ENCODE results near the gene PGM2.

PGM2 gene

GRCh38 chr4:37830640-37831039 lies 4.2 kb downstream of the PGM2 start:
- no peaks in the 10 kb centered on the region for H3K27me3 ChIP-seq (replicated peaks; ENCODE audit: control insufficient read depth, insufficient read depth, low read length)
- DNase-seq (ENCODE audit: extremely low read depth, insufficient read length): no peak
- peaks cover 5% of the 10 kb centered on the region for H3K36me3 ChIP-seq (ENCODE audit: control insufficient read depth, insufficient read depth, low read length)
- TF ChIP-seq, protein P1, sequence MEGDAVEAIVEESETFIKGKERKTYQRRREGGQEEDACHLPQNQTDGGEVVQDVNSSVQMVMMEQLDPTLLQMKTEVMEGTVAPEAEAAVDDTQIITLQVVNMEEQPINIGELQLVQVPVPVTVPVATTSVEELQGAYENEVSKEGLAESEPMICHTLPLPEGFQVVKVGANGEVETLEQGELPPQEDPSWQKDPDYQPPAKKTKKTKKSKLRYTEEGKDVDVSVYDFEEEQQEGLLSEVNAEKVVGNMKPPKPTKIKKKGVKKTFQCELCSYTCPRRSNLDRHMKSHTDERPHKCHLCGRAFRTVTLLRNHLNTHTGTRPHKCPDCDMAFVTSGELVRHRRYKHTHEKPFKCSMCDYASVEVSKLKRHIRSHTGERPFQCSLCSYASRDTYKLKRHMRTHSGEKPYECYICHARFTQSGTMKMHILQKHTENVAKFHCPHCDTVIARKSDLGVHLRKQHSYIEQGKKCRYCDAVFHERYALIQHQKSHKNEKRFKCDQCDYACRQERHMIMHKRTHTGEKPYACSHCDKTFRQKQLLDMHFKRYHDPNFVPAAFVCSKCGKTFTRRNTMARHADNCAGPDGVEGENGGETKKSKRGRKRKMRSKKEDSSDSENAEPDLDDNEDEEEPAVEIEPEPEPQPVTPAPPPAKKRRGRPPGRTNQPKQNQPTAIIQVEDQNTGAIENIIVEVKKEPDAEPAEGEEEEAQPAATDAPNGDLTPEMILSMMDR (IDR thresholded peaks at IDR 0.05; ENCODE audit: insufficient read depth, low read length, poor library complexity, severe bottlenecking): no peak
- no peak overlapping the region for H3K4me3 ChIP-seq (replicated peaks; ENCODE audit: low read depth, low read length)

DNA sequence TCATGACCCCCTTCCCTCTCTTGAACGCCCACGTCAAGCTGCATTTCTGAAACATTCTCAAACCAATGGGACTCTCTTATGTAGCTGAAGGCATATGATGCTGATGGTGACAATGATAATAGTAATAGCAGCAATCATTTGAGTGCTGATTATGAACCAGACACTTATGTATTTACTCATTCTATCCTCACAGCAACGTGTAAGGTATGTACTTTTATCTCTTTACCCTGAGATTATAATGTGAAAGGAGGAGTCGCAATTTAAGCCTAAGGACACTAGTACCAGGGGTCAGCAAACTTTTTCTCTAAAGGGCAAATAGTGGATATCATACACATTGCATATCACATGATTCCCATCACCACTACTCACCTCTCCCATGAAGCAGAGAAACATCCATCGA lies 8.5 kb downstream of the PGM2 start:
- Histone ChIP-seq H3K36me3 (ENCODE audit: control insufficient read depth, insufficient read depth, low read length) (peaks cover 8% of the 10 kb centered on the region), H3K4me3 (replicated peaks; ENCODE audit: low read depth, low read length) (no peak overlapping the region), H3K27me3 (replicated peaks; ENCODE audit: control insufficient read depth, insufficient read depth, low read length) (no peaks in the 10 kb centered on the region)
- DNase-seq (ENCODE audit: extremely low read depth, insufficient read length): no peak
- TF ChIP-seq, protein P1 (IDR thresholded peaks at IDR 0.05; ENCODE audit: insufficient read depth, low read length, poor library complexity, severe bottlenecking): no peak

GRCh38 chr4:37835806-37836205 lies 9.3 kb downstream of the PGM2 start:
- Histone ChIP-seq H3K36me3 (ENCODE audit: control insufficient read depth, insufficient read depth, low read length) (peaks cover 6% of the 10 kb centered on the region), H3K27me3 (replicated peaks; ENCODE audit: control insufficient read depth, insufficient read depth, low read length) (no peaks in the 10 kb centered on the region), H3K4me3 (replicated peaks; ENCODE audit: low read depth, low read length) (no peak overlapping the region)
- TF ChIP-seq, protein P1 (IDR thresholded peaks at IDR 0.05; ENCODE audit: insufficient read depth, low read length, poor library complexity, severe bottlenecking): no peak
- no peak for DNase-seq (ENCODE audit: extremely low read depth, insufficient read length)

GRCh38 chr4:37836274-37836673 lies 9.8 kb downstream of the PGM2 start:
- H3K4me3 ChIP-seq (replicated peaks; ENCODE audit: low read depth, low read length): no peak overlapping the region
- TF ChIP-seq, protein P1 (IDR thresholded peaks at IDR 0.05; ENCODE audit: insufficient read depth, low read length, poor library complexity, severe bottlenecking): no peak
- no peak for DNase-seq (ENCODE audit: extremely low read depth, insufficient read length)
- peaks cover 9% of the 10 kb centered on the region for H3K36me3 ChIP-seq (ENCODE audit: control insufficient read depth, insufficient read depth, low read length)
- no peaks in the 10 kb centered on the region for H3K27me3 ChIP-seq (replicated peaks; ENCODE audit: control insufficient read depth, insufficient read depth, low read length)

- no peak for DNase-seq (ENCODE audit: extremely low read depth, insufficient read length)
- no peak overlapping the region for H3K4me3 ChIP-seq (replicated peaks; ENCODE audit: low read depth, low read length)
- TF ChIP-seq, protein P1 (IDR thresholded peaks at IDR 0.05; ENCODE audit: insufficient read depth, low read length, poor library complexity, severe bottlenecking): no peak
- no peaks in the 10 kb centered on the region for H3K27me3 ChIP-seq (replicated peaks; ENCODE audit: control insufficient read depth, insufficient read depth, low read length)
- H3K36me3 ChIP-seq (ENCODE audit: control insufficient read depth, insufficient read depth, low read length): peaks cover 12% of the 10 kb centered on the region
Measured at GRCh38 chr4:37836838-37837440, 10.5 kb downstream of the PGM2 start.

DNA sequence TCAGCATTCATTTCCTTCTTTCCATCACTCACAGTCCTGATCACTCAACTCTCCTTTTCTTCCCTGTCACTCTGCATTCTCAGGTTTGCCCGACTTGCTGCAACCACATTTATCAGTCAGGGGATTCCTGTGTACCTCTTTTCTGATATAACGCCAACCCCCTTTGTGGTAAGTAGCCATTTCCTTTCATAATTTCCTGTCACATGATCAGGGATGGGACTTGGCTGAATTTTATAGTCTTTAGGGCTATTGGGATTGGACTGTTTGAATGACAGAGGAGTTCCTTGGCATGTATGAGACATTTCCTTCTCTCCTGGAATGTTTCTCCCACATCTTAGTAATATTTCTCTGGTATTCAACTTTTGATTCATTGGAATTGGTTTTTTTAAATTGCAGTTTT lies 11.0 kb downstream of the PGM2 start:
- Histone ChIP-seq H3K27me3 (replicated peaks; ENCODE audit: control insufficient read depth, insufficient read depth, low read length) (no peaks in the 10 kb centered on the region), H3K4me3 (replicated peaks; ENCODE audit: low read depth, low read length) (no peak overlapping the region), H3K36me3 (ENCODE audit: control insufficient read depth, insufficient read depth, low read length) (peaks cover 12% of the 10 kb centered on the region)
- TF ChIP-seq, protein P1 (IDR thresholded peaks at IDR 0.05; ENCODE audit: insufficient read depth, low read length, poor library complexity, severe bottlenecking): no peak
- no peak for DNase-seq (ENCODE audit: extremely low read depth, insufficient read length)

Data from GM06990 (cell line).